DND-41 (cell line): Measurements from ENCODE around the gene ST6GALNAC4.

Source experiments
- CTCF ChIP-seq: IDR thresholded peaks from 2 replicates; pipeline ENCODE4 v1.5.1; 2012; ENCODE audit warnings: borderline replicate concordance, low read length, moderate library complexity, mild to moderate bottlenecking; ENCODE audit not compliant: poor library complexity, severe bottlenecking; ENCODE audit errors: extremely low read depth
- EZH2 ChIP-seq: IDR thresholded peaks from 3 replicates; pipeline ENCODE4 v1.6.1; 2012; ENCODE audit warnings: borderline replicate concordance, low read depth, mild to moderate bottlenecking, moderate library complexity, low read length, inconsistent platforms; ENCODE audit not compliant: severe bottlenecking

GRCh38 chr9:127943011-127943662 is 26.3 kb upstream of the ST6GALNAC4 start:
- no peak for TF ChIP-seq CTCF
- no peak for TF ChIP-seq EZH2
